B cell (primary cell): Measurements from ENCODE around the gene ZNF518B. TPM values are rescaled to one million over a fixed set of nuclear protein-coding genes. Genes with fewer than 3 reads are reported as not detected.
A peak's percentile ranks its signal among the peaks of the same experiment; 100 is the strongest.

ENCODE experiments used
- ATAC-seq: fragments of 200-7000 bp; cut with Tn5 transposase; one replicate; pipeline ENCODE4 v1.10.0; 2021; ENCODE audit warnings: low read depth, mild to moderate bottlenecking, moderate number of reproducible peaks, moderate library complexity
- CTCF ChIA-PET: fragments of 350-600 bp; sonication (Branson Sonifier 250); formaldehyde crosslinking; loops from one replicate; lab custom pipeline; 2021; ENCODE audit warnings: antibody characterized with exemption, inconsistent platforms; lab: Charles Lee
- POLR2A ChIA-PET: fragments of 350-600 bp; sonication (Branson Sonifier 250); formaldehyde crosslinking; loops from one replicate; lab custom pipeline; 2021; ENCODE audit warnings: antibody characterized with exemption; lab: Charles Lee
- DNase-seq: peaks from one replicate; pipeline ENCODE4 v3.0.0; 2013
- H2AFZ ChIP-seq: 2 replicates; pipeline ENCODE4 v1.6.1; 2012; ENCODE audit warnings: mild to moderate bottlenecking, low read depth, low read length; ENCODE audit not compliant: insufficient read depth, poor library complexity, severe bottlenecking
- H3K27ac ChIP-seq, 2 donors: 1 replicate in 1 of 2; 2 replicates in 1 of 2; pipeline ENCODE4 v1.5.1; 2012 to 2013; ENCODE audit warnings: low read length in 2 of 2, mild to moderate bottlenecking in 2 of 2, moderate library complexity in 1 of 2
- H3K27me3 ChIP-seq, 4 experiments: fragments of 200-600 bp in 1 of 4; sonication (generic) in 1 of 4; replicated peaks in 1 of 4; 1 replicate in 2 of 4; 2 replicates in 2 of 4; pipeline versions ENCODE4 v1.6.1 to v1.7.0; 2013 to 2016; ENCODE audit warnings: low read length in 3 of 4, mild to moderate bottlenecking in 2 of 4, mixed read lengths in 1 of 4, moderate library complexity in 1 of 4; ENCODE audit not compliant: insufficient read depth in 4 of 4, control insufficient read depth in 3 of 4; ENCODE audit errors: control extremely low read depth in 1 of 4
- H3K36me3 ChIP-seq, 2 experiments: replicated peaks in 1 of 2; 1 replicate in 1 of 2; 2 replicates in 1 of 2; pipeline versions ENCODE4 v1.6.1 to v1.7.1; 2013; ENCODE audit warnings: low read length in 1 of 2; ENCODE audit not compliant: insufficient read depth in 2 of 2, control insufficient read depth in 1 of 2; ENCODE audit errors: control extremely low read depth in 1 of 2, extremely low read depth in 1 of 2
- H3K4me1 ChIP-seq, 2 donors: fragments of 200-600 bp in 1 of 2; sonication (generic) in 1 of 2; 1 replicate in 1 of 2; 2 replicates in 1 of 2; pipeline versions ENCODE4 v1.5.1 to v1.6.1; 2013 to 2017; ENCODE audit warnings: low read length in 2 of 2; ENCODE audit not compliant: control insufficient read depth in 2 of 2, insufficient read depth in 2 of 2
- H3K4me2 ChIP-seq: replicated peaks from 2 replicates; pipeline ENCODE3; 2012; ENCODE audit warnings: mild to moderate bottlenecking, low read depth, low read length; ENCODE audit not compliant: poor library complexity, severe bottlenecking
- H3K4me3 ChIP-seq, 5 experiments: fragments of 200-600 bp in 1 of 5; sonication (generic) in 1 of 5; 1 replicate in 3 of 5; 2 replicates in 2 of 5; pipeline versions ENCODE4 v1.5.1 to v1.7.0; 2011 to 2016; ENCODE audit warnings: low read length in 4 of 5, mild to moderate bottlenecking in 4 of 5, low read depth in 2 of 5, control low read depth in 1 of 5, moderate library complexity in 1 of 5; ENCODE audit not compliant: insufficient read depth in 1 of 5; ENCODE audit errors: control extremely low read depth in 1 of 5, extremely low read depth in 1 of 5
- H3K79me2 ChIP-seq: fragments of 200-600 bp; sonication (generic); one replicate; pipeline ENCODE4 v1.6.0; 2016; ENCODE audit warnings: low read length; ENCODE audit not compliant: control insufficient read depth, insufficient read depth
- H3K9ac ChIP-seq: fragments of 200-600 bp; sonication (generic); 2 replicates; pipeline ENCODE4 v1.6.1; 2017; ENCODE audit warnings: mild to moderate bottlenecking, low read length, moderate library complexity
- H3K9me3 ChIP-seq, 3 donors: one replicate each; pipeline versions ENCODE4 v1.6.1 to v1.7.1; 2013; ENCODE audit warnings: low read length in 2 of 3; ENCODE audit not compliant: control insufficient read depth in 2 of 3, insufficient read depth in 1 of 3; ENCODE audit errors: control extremely low read depth in 1 of 3
- H4K20me1 ChIP-seq: 2 replicates; pipeline ENCODE4 v1.6.0; 2012; ENCODE audit warnings: mild to moderate bottlenecking, low read length; ENCODE audit not compliant: insufficient read depth, control insufficient read depth, poor library complexity, severe bottlenecking
- H3K27ac Mint-ChIP-seq: one replicate; pipeline ENCODE4 v1.8.0; 2021; ENCODE audit warnings: mixed read lengths
- H3K27me3 Mint-ChIP-seq: one replicate; pipeline ENCODE4 v1.8.0; 2021; ENCODE audit warnings: mixed read lengths
- H3K4me1 Mint-ChIP-seq: one replicate; pipeline ENCODE4 v1.8.0; 2021; ENCODE audit warnings: mixed read lengths
- H3K4me3 Mint-ChIP-seq: one replicate; pipeline ENCODE4 v1.8.0; 2021; ENCODE audit warnings: mixed read lengths
- H3K9me3 Mint-ChIP-seq: one replicate; pipeline ENCODE4 v1.8.0; 2022; ENCODE audit warnings: mixed read lengths; ENCODE audit not compliant: insufficient read depth
- CTCF ChIP-seq: fragments of 200-600 bp; IDR thresholded peaks from one replicate; pipeline ENCODE4 v1.8.0; 2022; ENCODE audit warnings: antibody characterized with exemption, mild to moderate bottlenecking
- EZH2 ChIP-seq: IDR thresholded peaks from 2 replicates; pipeline ENCODE4 v1.6.1; 2012; ENCODE audit warnings: borderline replicate concordance, low read depth, mild to moderate bottlenecking, moderate library complexity, low read length; ENCODE audit not compliant: insufficient read depth, poor library complexity, severe bottlenecking
- WGBS: methylation state at CpG from one replicate; pipeline ENCODE4 v1.1.5; 2013; ENCODE audit warnings: missing lambda C conversion rate; ENCODE audit not compliant: insufficient coverage; 5-methylcytosine and 5-hydroxymethylcytosine counted together
- intact Hi-C: fragments of 100-400 bp; cut with micrococcal nuclease; formaldehyde crosslinking; loops from one replicate; pipeline ENCODE4 v1.10.0; 2022
- polyA plus RNA-seq: library from polyadenylated mRNA; depleted of rRNA; stranded (reverse); fragments of >200 nt; gene quantifications from 2 replicates; pipeline ENCODE4 v1.2.3, GENCODE V29; 2012
- total RNA-seq, 2 donors: library from RNA; stranded (reverse); fragments of 120-200 nt in 1 of 2; gene quantifications; 1 replicate in 1 of 2; 2 replicates in 1 of 2; pipeline versions ENCODE4 v1.2.3 to v1.2.4, GENCODE V29; 2013 to 2022

ZNF518B gene
- total and polyA plus RNA-seq, 2 donors (not counting 1 experiment from before 2014, with no cell fraction given), result 9.1 to 39.8 TPM

GRCh38 chr4:10506077-10506476, 48.9 kb upstream of the ZNF518B start:
- TF ChIP-seq EZH2 (no peak), CTCF (no peak)

GRCh38 chr4:10504570-10505179, 47.4 kb upstream of the ZNF518B start:
- Histone ChIP-seq H3K79me2 (no peaks in the 10 kb centered on the region), H3K9me3 (peaks cover 0 to 23% (median 14%) of the 10 kb centered on the region in 3 donors), H4K20me1 (no peaks in the 10 kb centered on the region), H3K36me3 (no peaks in the 10 kb centered on the region), H3K4me2 (no peak overlapping the region), H3K4me1 (no peaks in the 10 kb centered on the region), H2AFZ (no peak overlapping the region), H3K27me3 (no peaks in the 10 kb centered on the region), H3K27ac (no peak overlapping the region), H3K9ac (no peak overlapping the region), H3K4me3 (no peak overlapping the region)
- CTCF ChIA-PET, result no interaction called here
- WGBS, result no CpG with 5 or more reads among the region's 5 CpGs
- no peak overlapping the region for H3K27ac Mint-ChIP-seq
- peaks cover 2% of the 10 kb centered on the region for H3K4me1 Mint-ChIP-seq
- H3K9me3 Mint-ChIP-seq, result peaks cover 5% of the 10 kb centered on the region
- ATAC-seq (no peak), DNase-seq (no peak)
- TF ChIP-seq CTCF (no peak), EZH2 (no peak)
- POLR2A ChIA-PET, result no interaction called here
- no peak overlapping the region for H3K4me3 Mint-ChIP-seq
- intact Hi-C loops, result no loop called here
- peaks cover 6% of the 10 kb centered on the region for H3K27me3 Mint-ChIP-seq

More at GRCh38 chr4:10506077-10506476, 48.9 kb upstream of the ZNF518B start:
- H4K20me1 ChIP-seq, result no peaks in the 10 kb centered on the region
- no peak for ATAC-seq
- Mint-ChIP-seq H3K4me3 (no peak overlapping the region), H3K4me1 (peaks cover 2% of the 10 kb centered on the region), H3K9me3 (peaks cover 5% of the 10 kb centered on the region), H3K27ac (no peak overlapping the region), H3K27me3 (no peaks in the 10 kb centered on the region)
- peak; percentile 8 for DNase-seq
- H3K79me2 ChIP-seq, result no peaks in the 10 kb centered on the region
- peaks cover 0 to 23% (median 14%) of the 10 kb centered on the region in 3 donors for H3K9me3 ChIP-seq
- H2AFZ ChIP-seq, result no peak overlapping the region
- no peak overlapping the region for H3K4me3 ChIP-seq
- H3K27me3 ChIP-seq, result no peaks in the 10 kb centered on the region
- H3K36me3 ChIP-seq, result no peaks in the 10 kb centered on the region
- ChIA-PET POLR2A (no interaction called here), CTCF (no interaction called here)
- H3K4me2 ChIP-seq, result no peak overlapping the region
- no peak overlapping the region for H3K9ac ChIP-seq
- no peak overlapping the region for H3K27ac ChIP-seq
- no peaks in the 10 kb centered on the region for H3K4me1 ChIP-seq
- intact Hi-C loops, result no loop called here
- WGBS, result no CpG with 5 or more reads among the region's 4 CpGs
